ENCODE measurements around the gene BTN3A1. TPM values are rescaled to one million over a fixed set of nuclear protein-coding genes. Genes with fewer than 3 reads are reported as not detected.

Gene BTN3A1
- total and polyA plus RNA-seq, 2 of the 13 experiments (the other 11 are each of a cell fraction or from before 2014, with no cell fraction given), result 13.3 to 14.0 TPM

GRCh38 chr6:26437550-26437949, 35.5 kb downstream of the BTN3A1 start:
- no peak overlapping the region for H3K27ac ChIP-seq (ENCODE audit: extremely low read length, insufficient read depth, low read length)
- H4K20me1 ChIP-seq (ENCODE audit: insufficient read depth, low read length), result no peaks in the 10 kb centered on the region
- H3K4me2 ChIP-seq (ENCODE audit: low read depth, low read length), result no peak overlapping the region
- no peaks in the 10 kb centered on the region; a peak in 1 of 5 replicates for H3K27me3 ChIP-seq (ENCODE audit: control insufficient read depth in 1 of 2, insufficient read depth in 2 of 2, low read length in 2 of 2)
- ATAC-seq (no peak), FAIRE-seq (no peak), DNase-seq (ENCODE audit: low spot score) (no peak)
- in situ Hi-C loops (cut with HindIII; ENCODE audit: extremely low pct_ligation_motif_present, low pct_unique_long_range_greater_than_20kb), result no loop called here
- POLR2A ChIA-PET, result no interaction called here
- TF ChIP-seq ESRRA (CRISPR knock-in tag; IDR thresholded peaks at IDR 0.05; ENCODE audit: low read depth), result no peak
- no peak overlapping the region for H3K9ac ChIP-seq (ENCODE audit: insufficient read depth, low read depth, low read length)
- no peaks in the 10 kb centered on the region for H3K9me3 ChIP-seq (ENCODE audit: low read length)
- no peaks in the 10 kb centered on the region for H3K36me3 ChIP-seq (replicated peaks in 1 of 2; ENCODE audit: control insufficient read depth in 1 of 2, insufficient read depth in 2 of 2, low read length in 2 of 2)
- no TSS peak for BruUV-seq (replicated peaks)
- CTCF ChIA-PET (ENCODE audit: low intra/inter-chr PET ratio, low total read pairs), result no interaction called here
- no peak overlapping the region for H2AFZ ChIP-seq (ENCODE audit: low read length)
- no peak overlapping the region for H3K4me3 ChIP-seq (replicated peaks in 1 of 3; ENCODE audit: insufficient read depth in 1 of 3, low read depth in 2 of 3, low read length in 3 of 3)
- 65% methylated on average over 1 of the region's 1 CpG for WGBS (ENCODE audit: low lambda C conversion rate)
- intact Hi-C loops (cut with micrococcal nuclease; ENCODE audit: unreplicated experiment), result no loop called here
- no peaks in the 10 kb centered on the region for H3K79me2 ChIP-seq (ENCODE audit: insufficient read depth, low read length)
- H3K4me1 ChIP-seq (ENCODE audit: insufficient read depth, low read length), result peaks cover 24% of the 10 kb centered on the region

GRCh38 chr6:26438000-26438399, 35.9 kb downstream of the BTN3A1 start:
- ATAC-seq, result no peak
- Histone ChIP-seq H2AFZ (ENCODE audit: low read length) (no peak overlapping the region), H3K79me2 (ENCODE audit: insufficient read depth, low read length) (no peaks in the 10 kb centered on the region), H3K4me2 (ENCODE audit: low read depth, low read length) (no peak overlapping the region), H3K36me3 (replicated peaks in 1 of 2; ENCODE audit: control insufficient read depth in 1 of 2, insufficient read depth in 2 of 2, low read length in 2 of 2) (no peaks in the 10 kb centered on the region), H3K9me3 (ENCODE audit: low read length) (no peaks in the 10 kb centered on the region), H3K4me3 (replicated peaks in 1 of 3; ENCODE audit: insufficient read depth in 1 of 3, low read depth in 2 of 3, low read length in 3 of 3) (no peak overlapping the region), H3K27ac (ENCODE audit: extremely low read length, insufficient read depth, low read length) (no peak overlapping the region), H4K20me1 (ENCODE audit: insufficient read depth, low read length) (no peaks in the 10 kb centered on the region), H3K27me3 (ENCODE audit: control insufficient read depth in 1 of 2, insufficient read depth in 2 of 2, low read length in 2 of 2) (no peaks in the 10 kb centered on the region; a peak in 1 of 5 replicates), H3K9ac (ENCODE audit: insufficient read depth, low read depth, low read length) (no peak overlapping the region), H3K4me1 (ENCODE audit: insufficient read depth, low read length) (peaks cover 20% of the 10 kb centered on the region)
- POLR2A ChIA-PET, result no interaction called here
- intact Hi-C loops (cut with micrococcal nuclease; ENCODE audit: unreplicated experiment) (no loop called here), in situ Hi-C loops (cut with HindIII; ENCODE audit: extremely low pct_ligation_motif_present, low pct_unique_long_range_greater_than_20kb) (no loop called here)
- TF ChIP-seq CEBPB (IDR thresholded peaks at IDR 0.05; ENCODE audit: borderline replicate concordance, low read depth, low read length), result peak; percentile 25; the same call in 1 of the 2 replicates
- no peak for TF ChIP-seq ZNF674 (CRISPR knock-in tag; IDR thresholded peaks at IDR 0.05; ENCODE audit: low read depth)
- TF ChIP-seq SP140L (CRISPR knock-in tag; IDR thresholded peaks at IDR 0.05; ENCODE audit: borderline replicate concordance), result no peak
- no peak for FAIRE-seq
- BruUV-seq (replicated peaks), result no TSS peak
- WGBS (ENCODE audit: low lambda C conversion rate), result 86% methylated on average over 1 of the region's 1 CpG
- CTCF ChIA-PET (ENCODE audit: low intra/inter-chr PET ratio, low total read pairs), result no interaction called here
- no peak for DNase-seq (ENCODE audit: low spot score)
